Left ventricle myocardium inferior (tissue), 1 donor: Measurements from ENCODE around the gene PLXNC1. TPM values are rescaled to one million over a fixed set of nuclear protein-coding genes. Genes with fewer than 3 reads are reported as not detected.

Experiments used
- DNase-seq: peaks from one replicate; pipeline ENCODE4 v3.0.0-alpha.2; 2020
- H3K27ac ChIP-seq: fragments of 200-600 bp; replicated peaks from 2 replicates; pipeline ENCODE4 v1.8.0; 2021
- H3K27me3 ChIP-seq: fragments of 200-600 bp; 2 replicates; pipeline ENCODE4 v1.8.0; 2021; ENCODE audit warnings: low read depth
- H3K36me3 ChIP-seq: fragments of 200-600 bp; 2 replicates; pipeline ENCODE4 v1.8.0; 2021
- H3K4me1 ChIP-seq: fragments of 200-600 bp; 2 replicates; pipeline ENCODE4 v1.8.0; 2021
- H3K4me3 ChIP-seq: fragments of 200-600 bp; 2 replicates; pipeline ENCODE4 v1.8.0; 2021; ENCODE audit warnings: mild to moderate bottlenecking, moderate library complexity
- H3K9me3 ChIP-seq: fragments of 200-600 bp; replicated peaks from 2 replicates; pipeline ENCODE4 v1.8.0; 2021
- intact Hi-C: fragments of 100-400 bp; cut with micrococcal nuclease; formaldehyde crosslinking; loops from one replicate; pipeline ENCODE4 v1.11.0; 2022
- total RNA-seq: library from RNA; stranded (reverse); fragmentation: NEBNext Ultra II Directional; extraction: Animal tissue kit (Norgen Biotek cat#: 25700); gene quantifications from one replicate; pipeline ENCODE4 v1.2.1, GENCODE V29; 2021
- TF ChIP-seq, protein P1 (sequence below): fragments of 200-600 bp; IDR thresholded peaks from 2 replicates; pipeline ENCODE4 v1.8.0; 2021; ENCODE audit warnings: antibody characterized with exemption, mild to moderate bottlenecking, borderline replicate concordance
- donor health status: DM: no; HTN: yes; CAD: no; lungs with severe emphysema.

PLXNC1 gene
- total RNA-seq, 1 donor from 2014 or later, result 2.5 TPM

DNA sequence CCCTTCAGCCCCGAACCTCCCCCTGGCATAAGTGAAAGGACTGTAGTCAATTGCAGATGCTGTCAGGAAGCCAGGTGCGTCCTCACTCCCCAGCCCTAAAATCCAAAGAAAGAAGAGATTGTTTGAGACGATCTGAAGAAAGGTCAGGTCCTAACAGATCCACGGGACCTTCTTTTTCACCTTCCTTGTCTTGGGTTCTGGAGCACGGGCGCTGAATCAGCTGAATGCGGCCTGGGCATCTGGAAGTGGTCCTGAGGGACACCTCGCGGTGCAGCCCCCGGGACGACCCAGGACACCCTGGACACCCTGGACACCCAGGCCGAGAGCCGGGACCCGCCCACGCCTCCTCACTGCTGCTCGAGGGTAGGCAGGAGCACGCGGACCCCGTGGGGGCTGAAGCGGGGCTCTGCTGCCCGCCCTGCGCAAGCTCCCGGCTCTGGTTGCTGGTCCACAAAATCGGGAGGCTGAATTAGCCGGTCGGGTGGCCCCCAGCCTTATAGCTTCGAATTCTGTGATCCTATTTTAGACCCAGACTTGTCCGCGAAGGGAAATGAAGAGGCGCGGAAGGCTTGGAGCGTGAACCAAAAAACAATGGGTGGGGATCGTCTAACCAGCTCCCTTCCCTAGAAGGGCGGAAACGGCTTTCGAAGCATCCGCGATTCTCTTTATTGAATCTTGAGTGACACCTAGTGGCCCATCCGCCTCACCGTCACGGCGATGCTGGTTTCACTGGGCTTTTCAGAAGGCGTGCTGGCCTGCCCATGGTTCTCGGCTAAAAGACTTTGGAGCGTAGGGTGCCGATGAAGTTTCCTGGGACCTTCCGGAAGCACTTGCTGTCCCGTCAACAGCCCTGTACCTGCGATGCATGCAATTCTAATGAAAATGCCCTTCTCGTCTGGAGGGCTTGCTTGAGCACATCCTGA lies 46.4 kb upstream of the PLXNC1 start:
- H3K4me1 ChIP-seq, result peaks cover 15% of the 10 kb centered on the region
- H3K4me3 ChIP-seq, result peak overlapping the region; percentile 75
- peaks cover 22% of the 10 kb centered on the region for H3K27me3 ChIP-seq
- TF ChIP-seq, protein P1, sequence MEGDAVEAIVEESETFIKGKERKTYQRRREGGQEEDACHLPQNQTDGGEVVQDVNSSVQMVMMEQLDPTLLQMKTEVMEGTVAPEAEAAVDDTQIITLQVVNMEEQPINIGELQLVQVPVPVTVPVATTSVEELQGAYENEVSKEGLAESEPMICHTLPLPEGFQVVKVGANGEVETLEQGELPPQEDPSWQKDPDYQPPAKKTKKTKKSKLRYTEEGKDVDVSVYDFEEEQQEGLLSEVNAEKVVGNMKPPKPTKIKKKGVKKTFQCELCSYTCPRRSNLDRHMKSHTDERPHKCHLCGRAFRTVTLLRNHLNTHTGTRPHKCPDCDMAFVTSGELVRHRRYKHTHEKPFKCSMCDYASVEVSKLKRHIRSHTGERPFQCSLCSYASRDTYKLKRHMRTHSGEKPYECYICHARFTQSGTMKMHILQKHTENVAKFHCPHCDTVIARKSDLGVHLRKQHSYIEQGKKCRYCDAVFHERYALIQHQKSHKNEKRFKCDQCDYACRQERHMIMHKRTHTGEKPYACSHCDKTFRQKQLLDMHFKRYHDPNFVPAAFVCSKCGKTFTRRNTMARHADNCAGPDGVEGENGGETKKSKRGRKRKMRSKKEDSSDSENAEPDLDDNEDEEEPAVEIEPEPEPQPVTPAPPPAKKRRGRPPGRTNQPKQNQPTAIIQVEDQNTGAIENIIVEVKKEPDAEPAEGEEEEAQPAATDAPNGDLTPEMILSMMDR, result peak; percentile 88
- intact Hi-C loops, result loop anchor here (2.0 to 10.0 kb wide), 3 partner anchors 337 to 597 kb away; no protein-coding TSS in a partner anchor
- no peaks in the 10 kb centered on the region for H3K9me3 ChIP-seq
- no peaks in the 10 kb centered on the region for H3K36me3 ChIP-seq
- H3K27ac ChIP-seq, result peak overlapping the region; percentile 63
- DNase-seq, result peak; percentile 84

DNA sequence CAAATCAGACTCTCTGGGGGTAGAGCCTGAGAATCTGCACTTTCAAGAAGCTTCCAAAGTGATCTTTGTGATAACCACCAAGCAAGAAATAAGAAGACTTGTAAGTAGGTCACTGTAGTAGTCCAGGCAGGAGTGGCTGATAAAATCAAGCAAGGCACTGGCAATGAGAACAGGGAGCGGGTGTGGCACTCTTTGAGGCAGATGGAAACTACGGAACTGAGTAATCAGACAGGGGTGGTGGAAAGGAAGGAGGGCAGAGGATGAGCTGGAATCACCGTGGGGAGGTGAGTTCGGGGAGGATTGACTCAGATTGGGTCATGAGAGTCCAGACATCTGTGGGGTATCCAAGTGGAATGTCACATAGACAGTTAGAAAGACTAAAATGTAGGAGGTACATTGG lies 44.4 kb upstream of the PLXNC1 start:
- TF ChIP-seq, protein P1, result no peak
- Histone ChIP-seq H3K27me3 (peaks cover 27% of the 10 kb centered on the region), H3K4me1 (peaks cover 15% of the 10 kb centered on the region), H3K4me3 (no peak overlapping the region), H3K27ac (no peak overlapping the region), H3K9me3 (no peaks in the 10 kb centered on the region), H3K36me3 (no peaks in the 10 kb centered on the region)
- DNase-seq, result no peak
- intact Hi-C loops, result loop anchor here (2.0 to 10.0 kb wide), 3 partner anchors 339 to 599 kb away; no protein-coding TSS in a partner anchor

DNA sequence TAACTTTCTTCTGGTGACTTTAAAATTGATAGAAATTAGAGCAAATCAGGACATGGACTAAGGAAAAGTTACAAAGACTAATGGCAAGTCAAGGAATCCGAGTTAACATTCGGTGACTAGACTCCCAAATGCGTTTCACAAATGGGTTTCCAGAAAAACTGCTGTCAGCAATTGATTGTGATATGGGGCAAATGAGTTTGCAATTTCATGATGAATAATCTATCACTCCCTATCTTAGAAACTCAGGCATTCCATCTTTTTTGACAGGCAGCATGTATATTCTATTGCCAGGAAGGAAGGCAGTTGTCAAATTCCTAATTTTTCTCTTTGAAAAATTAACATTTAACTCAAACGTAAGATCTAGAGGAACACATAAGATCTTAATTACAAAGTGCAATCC lies 40.5 kb upstream of the PLXNC1 start:
- H3K4me1 ChIP-seq, result no peaks in the 10 kb centered on the region
- intact Hi-C loops, result loop anchor here (10.0 kb wide), 1 partner anchor 343 kb away; no protein-coding TSS in a partner anchor
- H3K4me3 ChIP-seq, result no peak overlapping the region
- no peaks in the 10 kb centered on the region for H3K9me3 ChIP-seq
- H3K27me3 ChIP-seq, result peaks cover 27% of the 10 kb centered on the region
- TF ChIP-seq, protein P1, result no peak
- H3K27ac ChIP-seq, result no peak overlapping the region
- DNase-seq, result no peak
- no peaks in the 10 kb centered on the region for H3K36me3 ChIP-seq

GRCh38 chr12:94109160-94109559 lies 39.2 kb upstream of the PLXNC1 start:
- no peak for DNase-seq
- TF ChIP-seq, protein P1, result no peak
- no peak overlapping the region for H3K27ac ChIP-seq
- no peaks in the 10 kb centered on the region for H3K9me3 ChIP-seq
- H3K36me3 ChIP-seq, result no peaks in the 10 kb centered on the region
- intact Hi-C loops, result loop anchor here (10.0 kb wide), 1 partner anchor 344 kb away; no protein-coding TSS in a partner anchor
- no peak overlapping the region for H3K4me3 ChIP-seq
- H3K27me3 ChIP-seq, result peaks cover 26% of the 10 kb centered on the region
- H3K4me1 ChIP-seq, result no peaks in the 10 kb centered on the region

GRCh38 chr12:94110258-94110657 lies 38.1 kb upstream of the PLXNC1 start:
- Histone ChIP-seq H3K36me3 (no peaks in the 10 kb centered on the region), H3K4me1 (no peaks in the 10 kb centered on the region), H3K9me3 (no peaks in the 10 kb centered on the region), H3K27ac (no peak overlapping the region), H3K4me3 (no peak overlapping the region), H3K27me3 (peaks cover 15% of the 10 kb centered on the region)
- no peak for DNase-seq
- intact Hi-C loops, result no loop called here
- TF ChIP-seq, protein P1, result no peak
